ENCODE data around the gene BFSP1.
A peak's percentile ranks its signal among the peaks of the same experiment; 100 is the strongest.

BFSP1 gene

DNA sequence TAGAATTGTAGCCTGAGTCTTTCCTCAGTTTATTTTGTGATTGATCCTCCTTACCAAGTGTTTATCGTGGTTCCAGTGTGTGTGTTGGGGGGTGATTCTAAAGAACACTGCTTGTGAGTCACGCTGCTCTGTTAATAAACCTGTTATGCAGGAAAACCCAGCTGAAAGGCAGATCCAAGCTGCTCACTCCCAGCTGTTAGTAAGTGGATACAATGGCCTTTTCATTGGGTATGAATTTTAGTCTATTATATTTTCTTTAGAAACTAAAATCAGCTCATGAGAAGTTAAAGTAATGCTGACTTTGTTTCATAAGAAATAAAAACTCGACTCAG, 26.5 kb upstream of the BFSP1 start:
- no peak for DNase-seq (ENCODE audit: low read depth)

GRCh38 chr20:17556837-17557674, 25.9 kb upstream of the BFSP1 start:
- DNase-seq (ENCODE audit: low read depth): no peak

DNA sequence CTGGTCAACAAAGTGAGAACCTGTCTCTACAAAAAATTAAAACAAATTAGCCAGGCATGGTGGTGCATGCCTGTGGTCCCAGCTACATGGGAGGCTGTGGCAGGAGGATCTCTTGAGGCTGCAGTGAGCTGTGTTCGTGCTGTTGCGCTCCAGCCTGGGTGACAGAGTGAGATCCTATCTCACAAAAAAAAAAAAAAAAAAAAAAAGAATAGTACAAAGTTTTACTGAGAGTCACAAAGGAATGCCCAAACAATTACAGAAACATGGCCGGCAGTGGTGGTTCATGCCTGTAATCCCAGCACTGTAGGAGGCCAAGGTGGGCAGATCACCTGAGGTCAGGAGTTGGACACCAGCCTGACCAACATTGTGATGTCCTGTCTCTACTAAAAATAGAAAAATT, 23.9 kb upstream of the BFSP1 start:
- no peak for DNase-seq (ENCODE audit: low read depth)

DNA sequence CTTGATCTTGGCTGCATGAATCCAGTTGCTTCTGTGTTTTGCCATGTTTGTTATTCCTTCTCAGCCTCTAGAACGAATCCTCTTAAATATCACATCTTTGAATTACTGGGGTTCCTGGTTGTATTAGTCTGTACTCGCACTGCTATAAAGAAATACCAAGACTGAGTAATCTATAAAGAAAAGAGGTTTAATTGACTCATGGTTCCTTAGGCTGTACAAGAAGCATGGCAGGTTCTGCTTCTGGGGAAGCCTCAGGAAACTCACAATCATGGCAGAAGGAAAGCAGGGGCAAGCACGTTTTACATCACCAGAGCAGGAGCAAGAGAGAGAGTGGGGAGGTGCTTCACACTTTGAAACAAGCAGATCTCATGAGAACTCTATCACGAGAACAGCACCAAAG, 18.0 kb upstream of the BFSP1 start:
- no peak for DNase-seq (ENCODE audit: low read depth)

DNA sequence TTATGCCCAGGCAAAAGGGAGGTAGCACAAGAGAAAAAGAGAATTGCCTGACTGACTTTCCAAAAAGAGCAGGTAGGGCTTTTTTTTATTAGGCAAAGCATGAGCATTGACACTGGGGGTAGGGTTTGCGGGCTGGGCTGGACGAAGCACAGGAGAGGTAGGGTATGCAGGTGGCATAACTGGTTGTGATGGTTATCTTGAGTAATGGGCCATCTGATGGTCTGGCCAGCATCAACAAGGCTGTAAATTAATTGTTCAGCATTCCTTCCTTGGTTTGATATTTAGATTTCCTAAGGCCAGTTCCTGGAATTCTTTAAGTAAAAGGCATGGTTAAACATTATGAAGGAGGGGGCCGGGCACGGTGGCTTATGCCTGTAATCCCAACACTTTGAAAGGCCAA, 13.9 kb upstream of the BFSP1 start:
- DNase-seq (ENCODE audit: low read depth): no peak

GRCh38 chr20:17543531-17544131, 12.5 kb upstream of the BFSP1 start:
- DNase-seq (ENCODE audit: low read depth): no peak

GRCh38 chr20:17542993-17543412, 11.8 kb upstream of the BFSP1 start:
- no peak for DNase-seq (ENCODE audit: low read depth)

DNA sequence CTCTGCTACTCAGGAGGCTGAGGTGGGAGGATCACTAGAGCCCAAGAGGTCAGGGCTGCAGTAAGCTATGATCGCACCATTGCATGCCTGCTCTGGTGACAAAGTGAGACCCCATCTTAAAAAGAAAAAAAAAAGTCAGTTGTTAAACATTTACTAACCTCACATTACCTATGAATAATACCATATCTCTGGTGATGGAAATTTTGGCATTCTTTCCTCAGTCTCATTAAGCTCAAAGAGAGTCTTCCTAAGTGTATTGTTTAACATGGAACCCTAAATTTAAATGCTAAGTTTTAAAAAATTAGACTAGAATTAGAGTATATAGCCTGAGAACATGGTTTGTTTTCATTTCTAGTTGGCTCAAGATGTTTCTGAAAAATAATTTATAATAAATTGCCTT, 11.3 kb upstream of the BFSP1 start:
- DNase-seq (ENCODE audit: low read depth): no peak

DNA sequence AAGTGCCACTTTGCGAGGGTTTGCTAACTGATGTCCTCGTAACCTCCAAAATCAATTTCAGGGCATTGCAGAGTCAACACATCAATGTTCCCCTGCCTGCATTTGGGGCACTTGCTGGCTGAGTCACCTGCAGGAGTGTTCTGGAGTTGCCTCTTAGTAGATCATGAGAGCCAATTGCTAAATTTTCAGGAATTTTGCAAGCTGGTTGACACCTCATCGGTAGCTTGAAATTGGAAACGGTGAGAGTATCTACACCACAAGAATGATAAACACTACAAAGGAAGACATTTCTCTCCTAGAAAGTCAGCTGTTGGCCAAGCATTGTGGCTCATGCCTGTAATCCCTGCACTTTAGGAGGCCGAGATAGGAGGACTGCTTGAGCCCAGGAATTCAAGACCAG, 10.8 kb upstream of the BFSP1 start:
- DNase-seq (ENCODE audit: low read depth): no peak

- no peak for DNase-seq (ENCODE audit: low read depth)
These were observed 10.4 kb upstream of the BFSP1 start for GRCh38 chr20:17541596-17541995.

- no peak for DNase-seq (ENCODE audit: low read depth)
These were observed 7.5 kb upstream of the BFSP1 start for GRCh38 chr20:17538517-17539170.

GRCh38 chr20:17537959-17538358, 6.8 kb upstream of the BFSP1 start:
- no peak for DNase-seq (ENCODE audit: low read depth)

DNA sequence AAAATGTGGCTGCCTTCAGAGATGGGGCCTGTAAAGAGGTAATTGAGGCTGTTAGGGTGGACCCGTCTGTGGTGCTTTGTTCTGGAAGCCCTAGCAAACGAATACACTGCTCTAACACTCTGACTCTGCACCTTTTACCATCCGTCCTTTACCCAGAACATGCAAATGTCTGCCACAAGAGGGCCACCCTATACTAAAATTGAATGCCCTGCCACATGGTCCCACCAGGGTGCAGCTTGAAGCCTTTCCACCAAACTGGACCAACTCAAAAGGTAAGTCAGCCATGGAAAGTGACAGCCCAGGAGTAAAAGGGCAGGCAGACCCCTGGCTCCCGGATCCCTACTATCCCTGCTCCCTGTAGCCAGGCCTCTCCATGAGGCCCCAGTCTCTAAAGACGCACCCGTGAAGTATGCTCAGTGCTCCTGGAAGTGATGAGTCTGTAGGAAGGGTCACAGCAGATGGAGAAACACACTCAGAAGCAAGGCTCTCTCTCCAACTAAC, 5.8 kb upstream of the BFSP1 start:
- peak; percentile 45 for DNase-seq (ENCODE audit: low read depth)

DNA sequence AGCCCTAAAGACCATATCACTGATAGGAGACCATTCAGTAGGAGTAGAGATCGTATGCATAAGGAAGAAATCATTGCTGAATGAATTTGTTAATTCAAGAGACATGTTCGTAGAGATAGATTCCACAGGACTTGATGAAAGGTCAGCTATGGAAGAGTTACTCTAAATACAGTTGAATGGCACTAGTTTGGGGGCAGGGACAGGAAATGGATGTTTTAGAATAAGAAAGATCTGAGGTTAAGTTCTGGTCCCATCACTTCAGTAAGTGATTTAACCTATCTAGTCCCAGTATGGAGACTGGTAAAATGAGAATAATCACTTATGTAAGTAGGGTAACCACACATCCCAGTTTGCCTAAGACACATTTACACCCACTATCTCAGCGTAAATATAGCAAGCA, 2.9 kb upstream of the BFSP1 start:
- DNase-seq (ENCODE audit: low read depth): no peak

GRCh38 chr20:17533396-17533795, 2.2 kb upstream of the BFSP1 start:
- no peak for DNase-seq (ENCODE audit: low read depth)

- DNase-seq (ENCODE audit: low read depth): no peak
These were observed 466 bp upstream of the BFSP1 start for GRCh38 chr20:17531665-17532025.

DNA sequence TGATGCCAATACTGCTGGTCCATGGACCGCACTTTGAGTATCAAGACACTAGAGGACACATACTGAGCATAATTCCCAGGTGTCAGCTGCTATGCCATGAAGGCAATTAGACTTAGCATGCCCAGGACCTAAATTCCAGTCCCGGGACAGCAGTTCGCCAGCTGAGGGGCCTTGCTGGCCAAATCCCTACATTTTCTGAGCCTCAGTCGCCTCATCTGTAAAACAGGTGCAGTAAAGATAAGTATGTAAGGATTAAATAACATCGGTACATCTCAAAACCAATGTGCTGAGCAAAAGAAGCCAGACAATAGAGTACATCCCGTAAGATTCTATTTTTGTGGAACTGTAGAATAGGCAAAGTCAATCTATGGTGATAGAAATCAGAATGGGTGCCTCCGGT, 1.0 kb downstream of the BFSP1 start:
- DNase-seq (ENCODE audit: low read depth): no peak

DNA sequence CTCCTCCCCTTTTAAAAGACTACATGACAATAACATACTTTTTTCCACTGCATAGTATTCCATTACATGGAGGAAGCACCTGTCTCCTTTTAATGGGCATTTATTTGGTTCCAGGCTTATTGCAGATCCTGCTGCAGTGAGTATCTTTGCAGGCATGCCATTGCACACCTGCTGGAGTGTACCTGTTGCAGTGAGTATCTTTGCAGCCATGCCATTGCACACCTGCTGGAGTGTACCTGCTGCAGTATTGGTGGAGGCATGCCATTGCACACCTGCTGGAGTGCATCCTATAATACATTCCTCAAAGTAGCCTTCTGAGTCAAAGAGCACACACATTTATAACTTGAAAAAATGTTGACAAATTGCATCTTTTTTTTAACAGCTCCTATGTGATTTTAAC, 1.6 kb downstream of the BFSP1 start:
- DNase-seq (ENCODE audit: low read depth): no peak

- no peak for DNase-seq (ENCODE audit: low read depth)
These were observed 5.5 kb downstream of the BFSP1 start for GRCh38 chr20:17525650-17526049.

DNA sequence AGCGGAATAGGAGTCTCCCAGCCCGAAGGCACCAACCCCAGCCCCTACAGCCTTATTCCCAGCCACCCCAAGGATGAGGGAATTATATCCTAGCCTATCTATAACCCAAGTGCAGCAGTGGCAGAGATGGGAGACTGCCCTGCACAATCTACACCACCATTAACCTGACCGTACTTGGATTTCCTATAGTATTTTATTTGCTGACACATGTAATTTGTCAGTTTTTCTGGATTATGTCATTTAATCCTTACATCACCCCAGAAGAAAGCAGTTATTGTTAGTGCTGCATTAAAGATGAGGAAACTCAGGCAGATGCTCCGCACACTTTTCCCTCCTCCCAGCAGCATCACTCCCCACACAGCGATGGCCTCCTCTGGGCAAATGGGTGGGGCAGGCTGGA, 6.0 kb downstream of the BFSP1 start:
- no peak for DNase-seq (ENCODE audit: low read depth)

- no peak for DNase-seq (ENCODE audit: low read depth)
These were observed 6.6 kb downstream of the BFSP1 start for GRCh38 chr20:17524560-17524959.

DNA sequence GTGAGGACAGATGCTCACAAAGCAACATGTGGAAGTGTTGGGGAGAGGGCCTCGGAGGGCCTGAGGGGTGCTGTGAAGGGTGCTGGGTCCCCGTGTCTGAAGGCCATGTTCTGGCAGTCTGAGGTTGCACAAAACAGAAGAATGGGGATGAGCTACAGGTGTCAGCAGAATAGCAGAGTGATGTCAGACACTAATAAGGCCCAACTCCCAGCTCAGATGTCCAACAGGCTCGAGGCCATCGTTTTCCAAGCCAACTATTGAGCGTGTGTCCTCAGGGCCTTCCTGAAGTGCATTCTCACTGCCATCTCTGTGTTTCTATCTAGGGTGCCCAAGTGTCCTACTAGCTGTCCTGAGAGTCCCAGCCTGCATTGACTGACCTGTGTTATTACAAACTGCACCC, 7.9 kb downstream of the BFSP1 start:
- no peak for DNase-seq (ENCODE audit: low read depth)

DNA sequence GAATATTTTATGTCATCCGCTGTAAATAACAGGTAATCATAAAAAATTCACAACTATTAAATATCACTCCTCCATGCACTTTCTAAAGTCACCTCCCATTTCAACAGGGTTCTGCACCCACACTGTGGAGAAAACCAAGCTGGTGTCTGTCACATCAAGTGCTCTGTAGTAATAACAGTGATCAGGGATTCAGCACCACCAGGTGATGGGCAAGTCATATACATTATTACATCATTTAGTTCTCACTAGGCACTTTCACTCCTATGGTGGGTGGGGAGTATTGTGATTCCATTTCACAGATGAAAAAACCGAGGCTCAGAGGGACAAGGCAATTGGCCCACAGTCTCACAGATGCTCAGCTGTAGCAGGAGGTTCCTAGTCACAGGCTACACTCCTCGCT, 8.7 kb downstream of the BFSP1 start:
- no peak for DNase-seq (ENCODE audit: low read depth)
